Endothelial cell of umbilical vein (primary cell): ENCODE data around the gene FHIT. TPM values are rescaled to one million over a fixed set of nuclear protein-coding genes. Genes with fewer than 3 reads are reported as not detected.

Experiments used
- BruUV-seq: library from RNA; stranded (reverse); fragments of 400-500 nt; replicated peaks from 2 replicates; lab custom pipeline; 2021; lab: Mats Ljungman, UMichigan
- CTCF ChIA-PET: fragments of 300-600, 350-600 bp; sonication (Branson Sonifier 250); formaldehyde crosslinking; loops from one replicate; lab custom pipeline; 2021; ENCODE audit warnings: antibody characterized with exemption, inconsistent platforms; lab: Charles Lee
- POLR2A ChIA-PET: fragments of 300-600, 350-600 bp; sonication (Branson Sonifier 250); formaldehyde crosslinking; loops from one replicate; lab custom pipeline; 2021; ENCODE audit warnings: antibody characterized with exemption, inconsistent platforms; lab: Charles Lee
- DNase-seq: peaks from one replicate; pipeline ENCODE4 v3.0.0-alpha.2; 2011; ENCODE audit warnings: low read depth, low spot score
- FAIRE-seq: peaks from 2 replicates; lab custom pipeline; 2011; peaks lifted over from hg19 to GRCh38; lab: Jason Lieb, UNC
- H2AFZ ChIP-seq: 2 replicates; pipeline ENCODE4 v1.6.0; 2012; ENCODE audit warnings: low read depth, low read length, control low read depth, inconsistent platforms
- H3K27ac ChIP-seq: 2 replicates; pipeline ENCODE4 v1.5.1; 2011; ENCODE audit warnings: low read depth, mild to moderate bottlenecking, control low read depth, low read length, moderate library complexity; ENCODE audit not compliant: insufficient read depth
- H3K27me3 ChIP-seq, 2 experiments: 2 replicates each; pipeline versions ENCODE4 v1.6.0 to v1.6.1; 2011; ENCODE audit warnings: low read length in 2 of 2, mixed read lengths in 1 of 2; ENCODE audit not compliant: control insufficient read depth in 2 of 2, insufficient read depth in 2 of 2
- H3K36me3 ChIP-seq, 2 experiments: 2 replicates in 1 of 2; 3 replicates in 1 of 2; pipeline ENCODE4 v1.5.1; 2011; ENCODE audit warnings: low read length in 2 of 2, mild to moderate bottlenecking in 1 of 2, moderate library complexity in 1 of 2; ENCODE audit not compliant: control insufficient read depth in 2 of 2, insufficient read depth in 2 of 2; ENCODE audit errors: extremely low read depth in 1 of 2
- H3K4me1 ChIP-seq: 3 replicates; pipeline ENCODE4 v1.5.1; 2011; ENCODE audit warnings: mild to moderate bottlenecking, low read length; ENCODE audit not compliant: control insufficient read depth, insufficient read depth; ENCODE audit errors: extremely low read depth
- H3K4me2 ChIP-seq: 2 replicates; pipeline ENCODE4 v1.6.1; 2011; ENCODE audit warnings: low read length, control low read depth, mixed read lengths; ENCODE audit not compliant: insufficient read depth
- H3K4me3 ChIP-seq, 3 experiments: fragments of 200-600 bp in 1 of 3; sonication (generic), shearing (Covaris generic) in 1 of 3; replicated peaks in 1 of 3; 2 replicates each; pipeline ENCODE4 v1.5.1; 2011 to 2016; ENCODE audit warnings: control low read depth in 3 of 3, low read length in 3 of 3, mild to moderate bottlenecking in 2 of 3, inconsistent platforms in 1 of 3, low read depth in 1 of 3, moderate library complexity in 1 of 3; ENCODE audit not compliant: insufficient read depth in 1 of 3
- H3K79me2 ChIP-seq: 2 replicates; pipeline ENCODE4 v1.6.0; 2012; ENCODE audit warnings: low read length, inconsistent platforms; ENCODE audit not compliant: control insufficient read depth, insufficient read depth
- H3K9ac ChIP-seq: replicated peaks from 2 replicates; pipeline ENCODE3; 2011; ENCODE audit warnings: low read length, control low read depth; ENCODE audit not compliant: insufficient read depth; ENCODE audit errors: extremely low read depth
- H3K9me1 ChIP-seq: replicated peaks from 3 replicates; pipeline ENCODE4 v1.6.0; 2011; ENCODE audit warnings: mild to moderate bottlenecking, low read length; ENCODE audit not compliant: control insufficient read depth, insufficient read depth; ENCODE audit errors: extremely low read depth
- H3K9me3 ChIP-seq: replicated peaks from 2 replicates; pipeline ENCODE4 v1.5.1; 2012; ENCODE audit warnings: low read length, inconsistent platforms; ENCODE audit not compliant: control insufficient read depth, insufficient read depth
- H4K20me1 ChIP-seq: replicated peaks from 2 replicates; pipeline ENCODE3; 2011; ENCODE audit warnings: mild to moderate bottlenecking, low read length; ENCODE audit not compliant: control insufficient read depth, insufficient read depth; ENCODE audit errors: extremely low read depth
- EZH2 ChIP-seq: IDR thresholded peaks from 2 replicates; pipeline ENCODE4 v1.6.1; 2012; ENCODE audit warnings: borderline replicate concordance, low read depth, mild to moderate bottlenecking, moderate library complexity, low read length, inconsistent platforms; ENCODE audit not compliant: severe bottlenecking
- FOS ChIP-seq: IDR thresholded peaks from 2 replicates; pipeline ENCODE4 v1.6.1; 2011; ENCODE audit warnings: mild to moderate bottlenecking, low read length, moderate library complexity, borderline replicate concordance; ENCODE audit not compliant: insufficient read depth
- JUN ChIP-seq: IDR thresholded peaks from 2 replicates; pipeline ENCODE4 v1.6.1; 2011; ENCODE audit warnings: borderline replicate concordance, low read depth; ENCODE audit not compliant: insufficient read length, insufficient read depth
- POLR2A ChIP-seq: IDR thresholded peaks from 2 replicates; pipeline ENCODE4 v1.6.1; 2012; ENCODE audit warnings: low read depth, mild to moderate bottlenecking, control low read depth, low read length
- dilution Hi-C: fragments of 300-500 bp; cut with MboI; formaldehyde crosslinking; loops from one replicate; pipeline ENCODE4 v1.15.0; 2019; ENCODE audit warnings: low sequenced_read_pairs; ENCODE audit not compliant: extremely low pct_ligation_motif_present
- intact Hi-C: fragments of 100-400 bp; cut with micrococcal nuclease; formaldehyde crosslinking; loops from one replicate; pipeline ENCODE4 v1.10.0; 2022
- polyA plus RNA-seq, 4 experiments: library from polyadenylated mRNA; depleted of rRNA in 3 of 4; stranded (reverse) in 3 of 4; unstranded in 1 of 4; fragments of >200 nt; gene quantifications; 2 replicates each; pipeline versions ENCODE4 v1.2.1 to v1.2.3, GENCODE V29; 2011 to 2012; ENCODE audit warnings: missing spikeins in 1 of 4
- total RNA-seq: library from RNA; stranded (reverse); gene quantifications from 2 replicates; pipeline ENCODE4 v1.2.3, GENCODE V29; 2021
- TF ChIP-seq, protein P1 (sequence below): IDR thresholded peaks from 2 replicates; pipeline ENCODE4 v1.6.1; 2011; ENCODE audit not compliant: insufficient read depth, insufficient read length
- TF ChIP-seq, protein P2 (sequence below), 2 donors: IDR thresholded peaks; 1 replicate in 1 of 2; 2 replicates in 1 of 2; pipeline ENCODE4 v1.5.1; 2011; ENCODE audit warnings: low read length in 2 of 2, mild to moderate bottlenecking in 2 of 2, moderate library complexity in 2 of 2, control low read depth in 1 of 2, inconsistent platforms in 1 of 2, low read depth in 1 of 2; ENCODE audit not compliant: insufficient read depth in 1 of 2; ENCODE audit errors: extremely low read depth in 1 of 2

Gene FHIT
- total and polyA plus RNA-seq, 2 donors (not counting 3 experiments of a cell fraction or from before 2014, with no cell fraction given): 0.47 to 2.2 TPM

DNA sequence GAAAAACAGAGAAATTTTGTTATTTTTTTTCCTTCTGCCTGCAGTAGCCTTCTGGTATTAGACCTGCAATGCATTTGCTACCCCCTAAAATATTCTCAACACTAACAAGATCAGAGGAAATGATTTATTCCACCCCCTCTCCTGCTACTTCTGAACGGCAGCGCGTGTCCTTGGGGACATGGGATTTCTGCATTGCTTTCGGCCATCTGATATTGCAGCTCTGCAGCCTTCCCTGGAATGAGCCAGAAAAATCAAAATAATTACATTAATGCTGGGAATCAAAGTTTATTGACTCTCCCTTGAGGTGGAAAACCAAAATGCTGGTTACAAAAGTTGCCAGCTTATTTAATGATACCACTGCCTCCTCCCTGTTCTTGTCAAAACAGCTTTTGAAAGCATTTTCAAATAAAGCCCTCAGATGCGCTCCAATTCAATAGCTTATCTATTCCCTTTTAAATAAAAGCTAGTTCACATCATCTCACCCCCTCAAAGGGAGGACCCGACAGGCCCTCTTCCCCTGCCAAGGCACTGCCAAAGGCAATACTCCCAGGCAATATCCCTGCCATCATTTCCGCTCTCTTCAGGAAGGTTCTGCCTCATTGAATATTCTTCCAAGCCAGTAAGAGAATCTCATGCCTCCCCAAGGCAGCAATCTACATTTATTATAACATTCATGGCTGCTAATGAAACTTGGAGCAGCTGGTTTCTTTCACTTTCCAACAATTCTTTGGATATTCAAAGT lies 96.6 kb downstream of the FHIT start:
- H3K4me3 ChIP-seq: no peak overlapping the region
- no TSS peak for BruUV-seq

More for the DNA sequence above, 96.6 kb downstream of the FHIT start:
- no peaks in the 10 kb centered on the region for H3K27me3 ChIP-seq
- H2AFZ ChIP-seq: no peak overlapping the region
- FAIRE-seq (no peak), DNase-seq (no peak)
- no peaks in the 10 kb centered on the region for H3K9me1 ChIP-seq
- H3K4me1 ChIP-seq: no peaks in the 10 kb centered on the region
- dilution Hi-C loops (no loop called here), intact Hi-C loops (no loop called here)
- no peak for TF ChIP-seq JUN
- TF ChIP-seq, protein P1, sequence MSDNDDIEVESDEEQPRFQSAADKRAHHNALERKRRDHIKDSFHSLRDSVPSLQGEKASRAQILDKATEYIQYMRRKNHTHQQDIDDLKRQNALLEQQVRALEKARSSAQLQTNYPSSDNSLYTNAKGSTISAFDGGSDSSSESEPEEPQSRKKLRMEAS: no peak
- no peak for TF ChIP-seq POLR2A
- no peak for TF ChIP-seq EZH2
- TF ChIP-seq, protein P2, sequence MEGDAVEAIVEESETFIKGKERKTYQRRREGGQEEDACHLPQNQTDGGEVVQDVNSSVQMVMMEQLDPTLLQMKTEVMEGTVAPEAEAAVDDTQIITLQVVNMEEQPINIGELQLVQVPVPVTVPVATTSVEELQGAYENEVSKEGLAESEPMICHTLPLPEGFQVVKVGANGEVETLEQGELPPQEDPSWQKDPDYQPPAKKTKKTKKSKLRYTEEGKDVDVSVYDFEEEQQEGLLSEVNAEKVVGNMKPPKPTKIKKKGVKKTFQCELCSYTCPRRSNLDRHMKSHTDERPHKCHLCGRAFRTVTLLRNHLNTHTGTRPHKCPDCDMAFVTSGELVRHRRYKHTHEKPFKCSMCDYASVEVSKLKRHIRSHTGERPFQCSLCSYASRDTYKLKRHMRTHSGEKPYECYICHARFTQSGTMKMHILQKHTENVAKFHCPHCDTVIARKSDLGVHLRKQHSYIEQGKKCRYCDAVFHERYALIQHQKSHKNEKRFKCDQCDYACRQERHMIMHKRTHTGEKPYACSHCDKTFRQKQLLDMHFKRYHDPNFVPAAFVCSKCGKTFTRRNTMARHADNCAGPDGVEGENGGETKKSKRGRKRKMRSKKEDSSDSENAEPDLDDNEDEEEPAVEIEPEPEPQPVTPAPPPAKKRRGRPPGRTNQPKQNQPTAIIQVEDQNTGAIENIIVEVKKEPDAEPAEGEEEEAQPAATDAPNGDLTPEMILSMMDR (IDR thresholded peaks at IDR 0.05; ENCODE audit: extremely low read depth in 1 of 2, insufficient read depth in 1 of 2, low read depth in 1 of 2, low read length in 2 of 2): no peak
- TF ChIP-seq FOS: no peak
- H3K27ac ChIP-seq: no peak overlapping the region
- H3K9ac ChIP-seq: no peak overlapping the region
- no peaks in the 10 kb centered on the region for H3K36me3 ChIP-seq
- ChIA-PET POLR2A (no interaction called here), CTCF (no interaction called here)
- no peaks in the 10 kb centered on the region for H3K79me2 ChIP-seq
- no peaks in the 10 kb centered on the region for H4K20me1 ChIP-seq
- H3K9me3 ChIP-seq: no peaks in the 10 kb centered on the region
- H3K4me2 ChIP-seq: no peak overlapping the region
